GM12872 (cell line): ENCODE data around the gene DLGAP4.

Experiments
- TF ChIP-seq, protein P1 (sequence below): IDR thresholded peaks from 3 replicates; pipeline ENCODE4 v1.5.1; 2011; ENCODE audit warnings: low read depth, mild to moderate bottlenecking, low read length, moderate library complexity; ENCODE audit not compliant: insufficient read depth

DLGAP4 gene

DNA sequence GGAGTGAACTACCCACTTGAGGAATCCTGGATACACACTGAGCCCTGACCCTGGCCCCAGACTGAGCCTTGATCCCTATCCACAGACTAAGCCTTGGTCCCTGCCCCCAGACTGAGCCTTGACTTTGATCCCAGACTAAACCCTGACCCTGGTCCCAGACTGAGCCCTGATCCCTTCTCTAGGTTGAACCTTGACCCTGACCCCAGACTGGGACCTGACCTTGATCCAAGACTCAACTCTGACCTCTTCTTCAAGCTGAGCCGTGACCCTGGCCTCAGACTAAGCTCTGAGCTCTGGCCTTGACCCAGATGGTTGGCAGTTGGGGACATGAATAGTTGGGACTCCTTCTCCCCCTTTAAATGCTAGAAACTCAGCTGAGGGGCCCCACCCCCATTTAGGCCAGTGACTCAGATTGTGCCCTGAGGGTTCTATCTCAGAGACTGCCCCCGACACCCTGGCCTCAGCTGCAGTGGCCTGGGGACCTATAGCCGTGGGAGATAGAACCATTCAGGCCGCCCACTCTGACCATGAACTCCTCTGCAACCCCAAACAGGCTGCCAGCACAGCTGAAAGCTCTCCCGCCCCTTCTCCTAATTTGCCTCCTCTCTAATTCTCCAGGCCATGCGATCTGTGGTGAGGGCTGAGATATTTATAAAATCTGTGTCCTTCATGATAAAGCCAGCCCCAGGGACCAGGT is 84.7 kb downstream of the DLGAP4 start:
- TF ChIP-seq, protein P1, sequence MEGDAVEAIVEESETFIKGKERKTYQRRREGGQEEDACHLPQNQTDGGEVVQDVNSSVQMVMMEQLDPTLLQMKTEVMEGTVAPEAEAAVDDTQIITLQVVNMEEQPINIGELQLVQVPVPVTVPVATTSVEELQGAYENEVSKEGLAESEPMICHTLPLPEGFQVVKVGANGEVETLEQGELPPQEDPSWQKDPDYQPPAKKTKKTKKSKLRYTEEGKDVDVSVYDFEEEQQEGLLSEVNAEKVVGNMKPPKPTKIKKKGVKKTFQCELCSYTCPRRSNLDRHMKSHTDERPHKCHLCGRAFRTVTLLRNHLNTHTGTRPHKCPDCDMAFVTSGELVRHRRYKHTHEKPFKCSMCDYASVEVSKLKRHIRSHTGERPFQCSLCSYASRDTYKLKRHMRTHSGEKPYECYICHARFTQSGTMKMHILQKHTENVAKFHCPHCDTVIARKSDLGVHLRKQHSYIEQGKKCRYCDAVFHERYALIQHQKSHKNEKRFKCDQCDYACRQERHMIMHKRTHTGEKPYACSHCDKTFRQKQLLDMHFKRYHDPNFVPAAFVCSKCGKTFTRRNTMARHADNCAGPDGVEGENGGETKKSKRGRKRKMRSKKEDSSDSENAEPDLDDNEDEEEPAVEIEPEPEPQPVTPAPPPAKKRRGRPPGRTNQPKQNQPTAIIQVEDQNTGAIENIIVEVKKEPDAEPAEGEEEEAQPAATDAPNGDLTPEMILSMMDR: no peak

DNA sequence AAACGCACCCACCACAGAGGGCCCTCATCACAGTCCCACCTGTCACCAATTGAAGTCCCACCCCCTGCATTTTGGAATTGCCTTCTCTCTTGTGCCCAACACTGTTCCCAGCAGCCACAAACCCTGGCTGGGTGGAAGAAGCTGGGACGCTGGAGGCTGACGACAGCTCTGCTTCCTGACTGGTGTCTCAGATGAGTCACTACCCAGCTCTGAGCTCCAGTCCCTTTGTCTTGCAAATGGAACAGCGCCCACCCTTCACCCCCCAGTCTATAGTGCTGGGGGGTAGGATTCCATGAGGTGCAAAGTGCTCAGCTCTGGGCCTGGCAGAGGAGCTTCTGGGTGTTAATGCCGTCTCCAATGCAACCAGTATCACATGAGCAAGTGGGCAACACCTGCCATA is 85.3 kb downstream of the DLGAP4 start:
- TF ChIP-seq, protein P1: no peak

DNA sequence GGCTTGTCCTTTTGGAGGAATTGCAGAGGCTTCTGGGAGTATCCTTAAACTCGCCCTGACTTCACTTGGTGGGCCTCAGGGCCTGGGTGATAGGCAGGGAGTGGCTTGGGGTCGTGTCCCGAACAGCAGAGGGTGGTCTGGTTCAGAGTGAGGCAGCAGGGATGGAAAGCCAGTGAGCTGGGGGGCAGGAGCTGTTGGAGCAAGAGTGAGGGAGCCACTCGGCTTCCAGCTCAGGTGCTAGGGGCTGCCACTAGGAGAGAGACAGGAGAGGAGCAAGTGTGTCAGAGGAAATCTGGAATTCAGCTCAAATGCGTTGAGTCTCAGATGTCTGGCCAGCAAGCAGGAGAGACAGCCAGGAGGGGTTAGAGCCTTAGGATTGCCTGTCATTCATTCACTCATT is 85.8 kb downstream of the DLGAP4 start:
- TF ChIP-seq, protein P1: no peak

DNA sequence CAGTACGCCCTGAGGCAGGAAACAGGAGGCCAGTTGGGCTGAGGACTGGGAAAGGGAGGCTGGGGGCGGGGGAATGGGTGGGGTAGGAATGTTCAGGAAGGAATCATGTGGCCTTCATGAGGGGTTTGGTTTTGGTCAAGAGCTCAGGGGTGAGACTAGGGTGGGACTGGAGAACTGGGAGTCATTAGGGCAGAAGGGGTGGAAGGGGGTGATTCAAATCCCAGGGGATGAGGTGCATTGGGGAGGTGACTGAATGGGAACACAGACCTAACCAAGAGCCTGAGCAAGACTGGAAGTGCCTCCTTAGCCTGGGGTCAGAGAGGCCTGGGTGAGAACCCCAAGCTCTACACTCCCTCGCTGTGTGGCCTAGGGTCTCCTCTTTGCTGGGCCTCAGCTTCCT is 86.8 kb downstream of the DLGAP4 start:
- TF ChIP-seq, protein P1: no peak

DNA sequence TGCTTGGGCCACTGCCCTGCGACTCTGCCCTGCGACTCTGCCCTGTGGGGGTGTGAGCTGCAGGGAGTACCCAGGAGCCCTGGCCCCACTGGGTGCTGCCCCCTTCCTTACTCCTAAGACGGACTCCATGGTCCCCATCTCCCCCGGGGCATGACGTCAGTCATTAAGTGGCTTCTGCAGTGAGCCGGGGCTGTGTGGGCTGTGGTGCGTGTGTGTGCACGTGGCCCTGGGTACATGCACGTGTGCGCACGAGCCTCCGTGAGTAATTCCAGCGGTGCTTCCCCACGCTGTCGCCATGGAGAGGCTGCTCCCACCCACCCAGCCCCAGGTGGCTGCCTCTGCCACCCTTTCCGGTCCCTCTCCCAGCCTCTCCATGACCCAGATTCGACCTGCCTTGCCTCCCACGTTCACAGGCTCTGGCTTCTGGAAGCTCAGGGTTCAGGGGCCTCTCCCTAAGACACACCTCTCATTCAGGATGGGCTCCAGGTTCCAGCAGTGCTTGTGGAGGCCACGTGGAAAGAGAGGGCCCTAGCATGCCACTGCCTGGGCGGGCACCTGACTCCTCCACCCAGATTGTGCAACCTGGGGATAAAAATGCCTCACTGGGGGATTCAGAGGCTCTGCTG is 88.3 kb downstream of the DLGAP4 start:
- TF ChIP-seq, protein P1: no peak

DNA sequence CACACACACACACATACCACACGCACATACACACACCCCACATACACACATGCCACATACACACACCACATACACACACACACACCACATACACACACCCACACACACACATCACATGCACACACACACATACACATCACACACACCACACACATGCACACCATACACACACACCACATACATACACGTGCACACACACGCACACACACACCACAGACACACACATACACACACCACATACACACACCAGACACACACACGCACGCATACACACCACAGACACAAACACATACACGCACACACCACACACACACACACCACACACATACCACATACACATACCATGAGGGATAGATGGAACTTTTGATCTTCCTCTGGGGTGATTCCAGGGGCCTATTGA is 90.2 kb downstream of the DLGAP4 start:
- TF ChIP-seq, protein P1: no peak

DNA sequence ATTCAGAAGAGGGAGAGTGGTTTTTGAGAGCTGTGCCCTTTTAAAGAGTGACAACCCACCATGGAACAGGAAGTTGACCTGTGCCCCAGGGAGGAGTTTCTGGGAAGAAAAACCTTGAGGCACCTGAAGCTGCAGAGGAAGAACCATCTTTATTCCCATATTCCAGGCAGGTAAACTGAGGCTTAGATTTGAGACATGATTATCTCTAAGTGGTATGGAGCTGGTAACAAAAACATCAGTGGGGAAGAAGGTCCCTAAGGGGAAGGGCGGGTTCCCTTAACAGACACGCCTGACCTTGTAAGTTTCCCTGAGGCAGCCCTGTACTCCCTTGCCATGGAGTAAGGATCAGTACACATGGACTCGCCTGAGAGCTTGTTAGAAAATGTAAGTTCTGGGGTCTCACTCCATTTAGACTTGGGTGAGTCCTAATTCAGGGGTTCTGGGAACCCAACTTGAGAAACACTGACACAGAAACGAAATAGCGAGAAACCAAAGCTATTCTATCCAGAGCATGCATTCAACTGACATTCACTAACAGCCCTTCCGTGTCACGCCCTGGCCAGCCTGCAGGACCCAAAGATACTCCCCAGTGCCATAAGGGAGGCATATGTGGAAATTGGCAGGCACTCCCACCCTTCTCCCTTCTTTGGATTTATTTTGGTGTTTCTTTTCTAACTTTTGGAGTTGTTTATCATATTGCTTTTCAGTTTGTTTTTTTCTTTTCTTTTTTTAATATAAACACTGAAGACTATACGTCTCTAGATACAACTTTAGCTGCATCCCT is 90.9 kb downstream of the DLGAP4 start:
- TF ChIP-seq, protein P1: no peak
